HG03097 (cell line): ENCODE measurements around the gene DACT3.

Experiments used
- ATAC-seq: cut with Tn5 transposase; IDR thresholded peaks from one replicate; pipeline ENCODE4 v1.9.1; 2021; ENCODE audit not compliant: unreplicated experiment, low FRiP score

The DACT3 gene

GRCh38 chr19:46668662-46669061 lies 7.7 kb upstream of the DACT3 start:
- no peak for ATAC-seq

GRCh38 chr19:46665072-46665471 lies 4.1 kb upstream of the DACT3 start:
- ATAC-seq, result no peak

GRCh38 chr19:46661735-46662592 lies 982 bp upstream of the DACT3 start:
- ATAC-seq, result no peak

- no peak for ATAC-seq
Measured at GRCh38 chr19:46660551-46661019, 397 bp downstream of the DACT3 start.

- ATAC-seq, result no peak
Measured at GRCh38 chr19:46660008-46660517, 919 bp downstream of the DACT3 start.

- ATAC-seq, result no peak
Measured at GRCh38 chr19:46659151-46660007, 1.6 kb downstream of the DACT3 start.

- no peak for ATAC-seq
Measured at GRCh38 chr19:46656541-46656940, 4.4 kb downstream of the DACT3 start.

- ATAC-seq, result no peak
Measured at GRCh38 chr19:46654621-46655152, 6.3 kb downstream of the DACT3 start.

GRCh38 chr19:46650445-46650844 lies 10.5 kb downstream of the DACT3 start:
- ATAC-seq, result no peak

- ATAC-seq, result no peak
Measured at GRCh38 chr19:46648961-46649960, 11.7 kb downstream of the DACT3 start.

- no peak for ATAC-seq
Measured at GRCh38 chr19:46648060-46648960, 12.7 kb downstream of the DACT3 start.

GRCh38 chr19:46646402-46646801 lies 14.6 kb downstream of the DACT3 start:
- ATAC-seq, result no peak

- no peak for ATAC-seq
Measured at GRCh38 chr19:46644720-46645119, 16.3 kb downstream of the DACT3 start.

GRCh38 chr19:46640656-46641055 lies 20.3 kb downstream of the DACT3 start:
- ATAC-seq, result no peak

GRCh38 chr19:46639358-46640182 lies 21.4 kb downstream of the DACT3 start:
- no peak for ATAC-seq

- ATAC-seq, result no peak
Measured at GRCh38 chr19:46637224-46637623, 23.8 kb downstream of the DACT3 start.

GRCh38 chr19:46635920-46636761 lies 24.8 kb downstream of the DACT3 start, which contains the start of gene GNG8:
TSS of gene GNG8 (minus strand) at chr19:46636202. CDS start at chr19:46634682, 1,520 bp downstream.
- no peak for ATAC-seq
